Type B pancreatic cell (in vitro differentiated cells): ENCODE measurements around the gene TTC33. TPM values are rescaled to one million over a fixed set of nuclear protein-coding genes. Genes with fewer than 3 reads are reported as not detected.
"Not testable (repeated sequence)": the region's sequence is repeated elsewhere in the genome, so short reads cannot be mapped to it uniquely, and the experiment has no call there.

Experiments
- DNase-seq: peaks from one replicate; pipeline ENCODE4 v3.0.0; 2021; ENCODE audit warnings: mixed read lengths; ENCODE audit not compliant: unreplicated experiment; ENCODE audit errors: extremely low spot score
- H3K27ac Mint-ChIP-seq: 2 replicates; pipeline ENCODE4 v1.8.0; 2021; ENCODE audit warnings: mild to moderate bottlenecking, mixed read lengths
- H3K27me3 Mint-ChIP-seq: 2 replicates; pipeline ENCODE4 v1.8.0; 2021; ENCODE audit warnings: mixed read lengths
- H3K36me3 Mint-ChIP-seq: 2 replicates; pipeline ENCODE4 v1.8.0; 2021; ENCODE audit warnings: mixed read lengths
- H3K4me1 Mint-ChIP-seq: one replicate; pipeline ENCODE4 v1.8.0; 2021; ENCODE audit warnings: mixed read lengths; ENCODE audit not compliant: unreplicated experiment
- H3K4me3 Mint-ChIP-seq: 2 replicates; pipeline ENCODE4 v1.8.0; 2021; ENCODE audit warnings: mild to moderate bottlenecking, mixed read lengths
- H3K9me3 Mint-ChIP-seq: 2 replicates; pipeline ENCODE4 v1.8.0; 2021; ENCODE audit warnings: mixed read lengths
- CTCF ChIP-seq: fragments of 200-600 bp; sonication (generic); conservative IDR thresholded peaks from 2 replicates; pipeline ENCODE4 v1.5.0; 2021; ENCODE audit warnings: antibody characterized with exemption, mild to moderate bottlenecking
- total RNA-seq: library from RNA; stranded (reverse); gene quantifications from 2 replicates; pipeline ENCODE4 v1.2.1, GENCODE V29; 2021; ENCODE audit warnings: low replicate concordance

Gene TTC33
- total RNA-seq, 1 donor from 2014 or later: 15.8 TPM

GRCh38 chr5:40733434-40733833 is 22.3 kb downstream of the TTC33 start:
- Mint-ChIP-seq H3K4me3 (no peak overlapping the region), H3K27me3 (no peaks in the 10 kb centered on the region), H3K27ac (no peak overlapping the region), H3K9me3 (no peaks in the 10 kb centered on the region), H3K36me3 (peaks cover 6% of the 10 kb centered on the region), H3K4me1 (peaks cover 10% of the 10 kb centered on the region)
- no peak for TF ChIP-seq CTCF
- no peak for DNase-seq

- not testable (repeated sequence) for H3K27ac Mint-ChIP-seq, H3K9me3 Mint-ChIP-seq, DNase-seq, H3K4me3 Mint-ChIP-seq, H3K27me3 Mint-ChIP-seq, H3K4me1 Mint-ChIP-seq
- H3K36me3 Mint-ChIP-seq: peaks cover 33% of the 10 kb centered on the region
Measured at GRCh38 chr5:40722497-40722911, 33.3 kb downstream of the TTC33 start.

- H3K9me3 Mint-ChIP-seq: peaks cover 9% of the 10 kb centered on the region
- no peak for DNase-seq
- no peak overlapping the region for H3K27ac Mint-ChIP-seq
- H3K27me3 Mint-ChIP-seq: no peaks in the 10 kb centered on the region
- no peak overlapping the region for H3K4me3 Mint-ChIP-seq
- peaks cover 26% of the 10 kb centered on the region for H3K36me3 Mint-ChIP-seq
- H3K4me1 Mint-ChIP-seq: no peaks in the 10 kb centered on the region
- TF ChIP-seq CTCF: no peak
Measured at GRCh38 chr5:40720069-40720468, 35.7 kb downstream of the TTC33 start.

GRCh38 chr5:40717281-40717680 is 38.5 kb downstream of the TTC33 start:
- DNase-seq: no peak
- H3K27me3 Mint-ChIP-seq: no peaks in the 10 kb centered on the region
- peaks cover 22% of the 10 kb centered on the region for H3K36me3 Mint-ChIP-seq
- no peak overlapping the region for H3K27ac Mint-ChIP-seq
- H3K9me3 Mint-ChIP-seq: peaks cover 9% of the 10 kb centered on the region
- no peaks in the 10 kb centered on the region for H3K4me1 Mint-ChIP-seq
- no peak for TF ChIP-seq CTCF
- no peak overlapping the region for H3K4me3 Mint-ChIP-seq

- no peak for TF ChIP-seq CTCF
- peaks cover 22% of the 10 kb centered on the region for H3K36me3 Mint-ChIP-seq
- no peak overlapping the region for H3K27ac Mint-ChIP-seq
Measured at GRCh38 chr5:40716590-40716989, 39.2 kb downstream of the TTC33 start.

GRCh38 chr5:40716000-40716399 is 39.8 kb downstream of the TTC33 start:
- Mint-ChIP-seq H3K27me3 (no peaks in the 10 kb centered on the region), H3K4me3 (no peak overlapping the region), H3K36me3 (peaks cover 16% of the 10 kb centered on the region), H3K27ac (no peak overlapping the region), H3K9me3 (peaks cover 3% of the 10 kb centered on the region), H3K4me1 (no peaks in the 10 kb centered on the region)
- no peak for TF ChIP-seq CTCF
- no peak for DNase-seq

More at GRCh38 chr5:40716590-40716989, 39.2 kb downstream of the TTC33 start:
- Mint-ChIP-seq H3K27me3 (no peaks in the 10 kb centered on the region), H3K9me3 (peaks cover 9% of the 10 kb centered on the region), H3K4me1 (no peaks in the 10 kb centered on the region), H3K4me3 (no peak overlapping the region)
- no peak for DNase-seq
